ENCODE results near the gene MLXIP. TPM values are rescaled to one million over a fixed set of nuclear protein-coding genes. Genes with fewer than 3 reads are reported as not detected.

The MLXIP gene
- total RNA-seq, 1 experiment from 2014 or later: 124 TPM

- BruUV-seq (replicated peaks): no TSS peak
- DNase-seq (ENCODE audit: low read depth, low spot score): no peak
These were observed 35.6 kb upstream of the MLXIP start for GRCh38 chr12:122042910-122043309.

DNA sequence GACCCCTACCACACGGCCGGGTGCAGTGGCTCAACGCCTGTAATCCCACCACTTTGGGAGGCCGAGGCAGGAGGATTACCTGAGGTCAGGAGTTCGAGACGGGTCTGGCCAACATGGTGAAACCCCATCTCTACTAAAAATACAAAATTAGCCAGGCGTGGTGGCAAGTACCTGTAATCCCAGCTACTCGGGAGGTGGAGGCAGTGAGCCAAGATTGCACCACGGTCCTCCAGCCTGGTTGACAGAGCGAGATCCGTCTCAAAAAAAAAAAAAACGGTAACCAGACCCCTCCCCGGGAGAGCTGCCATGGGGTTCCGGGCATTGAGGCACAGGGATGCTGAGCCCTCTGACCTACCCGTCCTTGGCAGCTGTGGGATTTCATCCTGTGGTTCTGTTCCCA, 35.1 kb upstream of the MLXIP start:
- no peaks in the 10 kb centered on the region for H3K9me3 ChIP-seq (ENCODE audit: control insufficient read depth, insufficient read depth, low read depth, low read length)
- ATAC-seq (no peak), DNase-seq (ENCODE audit: low read depth, low spot score) (no peak)
- no peaks in the 10 kb centered on the region for H3K4me1 ChIP-seq (ENCODE audit: control insufficient read depth, insufficient read depth, low read length)
- BruUV-seq (replicated peaks): no TSS peak
- no peak for TF ChIP-seq TCF7L2 (IDR thresholded peaks at IDR 0.05; ENCODE audit: low read depth, low read length)
- TF ChIP-seq POLR2AphosphoS5 (IDR thresholded peaks at IDR 0.05; ENCODE audit: low read depth, low read length): no peak
- no peak for TF ChIP-seq SIN3A (IDR thresholded peaks at IDR 0.05; ENCODE audit: borderline replicate concordance, insufficient read depth, low read depth, low read length)
- TF ChIP-seq CTCF (IDR thresholded peaks at IDR 0.05): no peak
- no peak for TF ChIP-seq REST (IDR thresholded peaks at IDR 0.05; ENCODE audit: insufficient read depth in 1 of 2, low read depth in 2 of 2, low read length in 1 of 2)
- intact Hi-C loops (cut with micrococcal nuclease; ENCODE audit: unreplicated experiment) (no loop called here), in situ Hi-C loops (cut with HindIII; ENCODE audit: low pct_unique_long_range_greater_than_20kb, low sequenced_read_pairs) (no loop called here)
- no peak overlapping the region for H3K4me3 ChIP-seq (ENCODE audit: low read depth in 2 of 2, low read length in 2 of 2)
- CTCF ChIA-PET: interaction anchor here (0.7 kb wide), 1 partner anchor 15 kb away, joined by 3 read pairs; no protein-coding TSS in a partner anchor
- POLR2A ChIA-PET: no interaction called here
- H3K36me3 ChIP-seq (ENCODE audit: control insufficient read depth, insufficient read depth, low read length): no peaks in the 10 kb centered on the region
- H3K27me3 ChIP-seq (ENCODE audit: control insufficient read depth, insufficient read depth, low read length): no peaks in the 10 kb centered on the region
- H3K27ac ChIP-seq (ENCODE audit: low read length): no peak overlapping the region

More at GRCh38 chr12:122042910-122043309, 35.6 kb upstream of the MLXIP start:
- ChIA-PET CTCF (interaction anchor here (0.7 kb wide), 1 partner anchor 15 kb away, joined by 3 read pairs; no protein-coding TSS in a partner anchor), POLR2A (interaction anchor here (0.7 kb wide), 1 partner anchor 124 kb away, joined by 6 read pairs; no protein-coding TSS in a partner anchor)
- no peaks in the 10 kb centered on the region for H3K27me3 ChIP-seq (ENCODE audit: control insufficient read depth, insufficient read depth, low read length)
- H3K4me3 ChIP-seq (ENCODE audit: low read depth in 2 of 2, low read length in 2 of 2): no peak overlapping the region
- no peaks in the 10 kb centered on the region for H3K9me3 ChIP-seq (ENCODE audit: control insufficient read depth, insufficient read depth, low read depth, low read length)
- no peaks in the 10 kb centered on the region for H3K4me1 ChIP-seq (ENCODE audit: control insufficient read depth, insufficient read depth, low read length)
- no peak overlapping the region for H3K27ac ChIP-seq (ENCODE audit: low read length)
- in situ Hi-C loops (cut with HindIII; ENCODE audit: low pct_unique_long_range_greater_than_20kb, low sequenced_read_pairs): no loop called here
- TF ChIP-seq POLR2AphosphoS5 (IDR thresholded peaks at IDR 0.05; ENCODE audit: low read depth, low read length): no peak
- TF ChIP-seq SIN3A (IDR thresholded peaks at IDR 0.05; ENCODE audit: borderline replicate concordance, insufficient read depth, low read depth, low read length): no peak
- TF ChIP-seq REST (IDR thresholded peaks at IDR 0.05; ENCODE audit: insufficient read depth in 1 of 2, low read depth in 2 of 2, low read length in 1 of 2): no peak
- TF ChIP-seq CTCF (IDR thresholded peaks at IDR 0.05): no peak
- no peak for TF ChIP-seq TCF7L2 (IDR thresholded peaks at IDR 0.05; ENCODE audit: low read depth, low read length)
- no peaks in the 10 kb centered on the region for H3K36me3 ChIP-seq (ENCODE audit: control insufficient read depth, insufficient read depth, low read length)
- ATAC-seq: no peak
- intact Hi-C loops (cut with micrococcal nuclease; ENCODE audit: unreplicated experiment): no loop called here

All from Panc1 (cell line).